ENCODE measurements around the gene DNAL4. TPM values are rescaled to one million over a fixed set of nuclear protein-coding genes. Genes with fewer than 3 reads are reported as not detected.
A peak's percentile ranks its signal among the peaks of the same experiment; 100 is the strongest.

Gene DNAL4
- total RNA-seq, 3 donors from 2014 or later = 14.7 to 17.6 (median 16.1) TPM

GRCh38 chr22:38733724-38734381, 60.1 kb downstream of the DNAL4 start:
- Histone ChIP-seq H3K4me1 (ENCODE audit: low read depth) (peaks cover 6% of the 10 kb centered on the region), H3K36me3 (ENCODE audit: low read depth) (peaks cover 17% of the 10 kb centered on the region), H3K9me3 (no peaks in the 10 kb centered on the region), H3K4me3 (no peak overlapping the region)
- intact Hi-C loops (cut with DNase I, micrococcal nuclease) = no loop called here
- ATAC-seq (peak; percentile 5), DNase-seq (peak in 2 of 3 donors; percentile 45 to 49)
- TF ChIP-seq CTCF (IDR thresholded peaks at IDR 0.05) = no peak

GRCh38 chr22:38733329-38733723, 60.6 kb downstream of the DNAL4 start:
- H3K9me3 ChIP-seq = no peaks in the 10 kb centered on the region
- intact Hi-C loops (cut with DNase I, micrococcal nuclease) = no loop called here
- no peak overlapping the region for H3K4me3 ChIP-seq
- peak; percentile 74 for TF ChIP-seq CTCF (IDR thresholded peaks at IDR 0.05)
- H3K36me3 ChIP-seq (ENCODE audit: low read depth) = peaks cover 12% of the 10 kb centered on the region
- ATAC-seq = peak; percentile 79
- DNase-seq = peak; percentile 67 to 86 (median 80)
- H3K4me1 ChIP-seq (ENCODE audit: low read depth) = peaks cover 6% of the 10 kb centered on the region

- peaks cover 8% of the 10 kb centered on the region for H3K36me3 ChIP-seq (ENCODE audit: low read depth)
- no peak for ATAC-seq
- intact Hi-C loops (cut with DNase I, micrococcal nuclease) = no loop called here
- DNase-seq = peak in 2 of 3 donors; percentile 24 to 29
- H3K9me3 ChIP-seq = no peaks in the 10 kb centered on the region
- TF ChIP-seq CTCF (IDR thresholded peaks at IDR 0.05) = no peak
- no peak overlapping the region for H3K4me3 ChIP-seq
- peaks cover 6% of the 10 kb centered on the region for H3K4me1 ChIP-seq (ENCODE audit: low read depth)
These were observed 61.6 kb downstream of the DNAL4 start for GRCh38 chr22:38732251-38732815.

GRCh38 chr22:38731703-38732161, 62.2 kb downstream of the DNAL4 start:
- intact Hi-C loops (cut with DNase I, micrococcal nuclease) = no loop called here
- peaks cover 6% of the 10 kb centered on the region for H3K4me1 ChIP-seq (ENCODE audit: low read depth)
- H3K36me3 ChIP-seq (ENCODE audit: low read depth) = peaks cover 8% of the 10 kb centered on the region
- H3K4me3 ChIP-seq = no peak overlapping the region
- DNase-seq (peak in 1 of 3 donors; percentile 39), ATAC-seq (no peak)
- H3K9me3 ChIP-seq = no peaks in the 10 kb centered on the region
- TF ChIP-seq CTCF (IDR thresholded peaks at IDR 0.05) = no peak

- no peak for ATAC-seq
- TF ChIP-seq CTCF (IDR thresholded peaks at IDR 0.05) = no peak
- peak in 1 of 3 donors; percentile 29 for DNase-seq
These were observed 63.5 kb downstream of the DNAL4 start for GRCh38 chr22:38730411-38730871.

More at GRCh38 chr22:38730411-38730871, 63.5 kb downstream of the DNAL4 start:
- H3K9me3 ChIP-seq = no peaks in the 10 kb centered on the region
- peaks cover 8% of the 10 kb centered on the region for H3K36me3 ChIP-seq (ENCODE audit: low read depth)
- intact Hi-C loops (cut with DNase I, micrococcal nuclease) = no loop called here
- H3K4me3 ChIP-seq = no peak overlapping the region
- peaks cover 6% of the 10 kb centered on the region for H3K4me1 ChIP-seq (ENCODE audit: low read depth)
